Neural cell (in vitro differentiated cells): ENCODE measurements around the gene MAN1B1. TPM values are rescaled to one million over a fixed set of nuclear protein-coding genes. Genes with fewer than 3 reads are reported as not detected.

Experiments used
- H2AFZ ChIP-seq: fragments of 200-600, 300-800 bp; sonication (generic), shearing (Covaris generic); 2 replicates; pipeline ENCODE4 v1.6.0; 2014; ENCODE audit warnings: low read depth, mild to moderate bottlenecking, antibody characterized with exemption, low read length, moderate library complexity
- H3F3A ChIP-seq: fragments of 200-600 bp; shearing (Covaris generic); 2 replicates; pipeline ENCODE4 v1.6.1; 2016; ENCODE audit warnings: mild to moderate bottlenecking, moderate library complexity, mixed read lengths, antibody characterized with exemption, low read length; ENCODE audit not compliant: insufficient read depth, poor library complexity, severe bottlenecking
- H3K27ac ChIP-seq: fragments of 200-600, 300-800 bp; sonication (generic), shearing (Covaris generic); 2 replicates; pipeline ENCODE4 v1.5.1; 2014; ENCODE audit warnings: mild to moderate bottlenecking, low read length, moderate library complexity
- H3K27me3 ChIP-seq: fragments of 300-800, 200-600 bp; sonication (generic), shearing (Covaris generic); 2 replicates; pipeline ENCODE4 v1.6.0; 2014; ENCODE audit warnings: mild to moderate bottlenecking, low read depth, low read length, moderate library complexity; ENCODE audit not compliant: insufficient read depth
- H3K36me3 ChIP-seq: fragments of 300-800, 200-600 bp; sonication (generic), shearing (Covaris generic); 2 replicates; pipeline ENCODE4 v1.5.1; 2014; ENCODE audit warnings: mild to moderate bottlenecking, antibody characterized with exemption, low read length, moderate library complexity; ENCODE audit not compliant: insufficient read depth
- H3K4me2 ChIP-seq: fragments of 300-800, 200-600 bp; sonication (generic), shearing (Covaris generic); 2 replicates; pipeline ENCODE4 v1.6.0; 2014; ENCODE audit warnings: mild to moderate bottlenecking, low read length
- H3K4me3 ChIP-seq: fragments of 300-800, 200-600 bp; sonication (generic), shearing (Covaris generic); 2 replicates; pipeline ENCODE4 v1.5.1; 2014; ENCODE audit warnings: mild to moderate bottlenecking, low read length, moderate library complexity
- H3K79me2 ChIP-seq: fragments of 200-600 bp; shearing (Covaris generic); replicated peaks from 2 replicates; pipeline ENCODE4 v1.6.0; 2014; ENCODE audit warnings: mild to moderate bottlenecking, low read length, moderate library complexity; ENCODE audit not compliant: insufficient read depth
- H3K9ac ChIP-seq: fragments of 300-800, 200-600 bp; sonication (generic), shearing (Covaris generic); 2 replicates; pipeline ENCODE4 v1.6.1; 2016; ENCODE audit warnings: mild to moderate bottlenecking, low read length, mixed read lengths
- H3K9me2 ChIP-seq: fragments of 200-600 bp; shearing (Covaris generic); 2 replicates; pipeline ENCODE4 v1.6.1; 2016; ENCODE audit warnings: mild to moderate bottlenecking, low read length, mixed read lengths; ENCODE audit not compliant: insufficient read depth
- H3K9me3 ChIP-seq: fragments of 200-600, 300-800 bp; sonication (generic), shearing (Covaris generic); 2 replicates; pipeline ENCODE4 v1.6.1; 2016; ENCODE audit warnings: mild to moderate bottlenecking, mixed run types, low read length, moderate library complexity, mixed read lengths
- H4K20me1 ChIP-seq: fragments of 200-600 bp; shearing (Covaris generic); 2 replicates; pipeline ENCODE4 v1.6.1; 2016; ENCODE audit warnings: mild to moderate bottlenecking, mixed run types; ENCODE audit not compliant: insufficient read depth
- CTCF ChIP-seq: fragments of 450-650 bp; IDR thresholded peaks from 2 replicates; pipeline ENCODE4 v1.5.1; 2014; ENCODE audit warnings: antibody characterized with exemption, mild to moderate bottlenecking, moderate library complexity; ENCODE audit not compliant: poor library complexity, severe bottlenecking
- EP300 ChIP-seq: fragments of 450-650 bp; conservative IDR thresholded peaks from 2 replicates; pipeline ENCODE4 v1.6.1; 2014; ENCODE audit warnings: antibody characterized with exemption, mild to moderate bottlenecking, moderate library complexity; ENCODE audit not compliant: poor library complexity, severe bottlenecking
- EZH2 ChIP-seq: fragments of 200-600, 300-800 bp; shearing (Covaris generic), sonication (generic); IDR thresholded peaks from 2 replicates; pipeline ENCODE4 v1.6.1; 2014; ENCODE audit warnings: antibody characterized with exemption, low read length, borderline replicate concordance, mild to moderate bottlenecking; ENCODE audit not compliant: insufficient read depth, poor library complexity, severe bottlenecking
- MXI1 ChIP-seq: fragments of 450-650 bp; conservative IDR thresholded peaks from 2 replicates; pipeline ENCODE4 v1.6.1; 2014; ENCODE audit warnings: antibody characterized with exemption, mild to moderate bottlenecking; ENCODE audit not compliant: poor library complexity, severe bottlenecking
- POLR2AphosphoS5 ChIP-seq: IDR thresholded peaks from 2 replicates; pipeline ENCODE4 v1.6.1; 2012
- RAD21 ChIP-seq: fragments of 450-650 bp; conservative IDR thresholded peaks from 2 replicates; pipeline ENCODE4 v1.6.1; 2014; ENCODE audit warnings: antibody characterized with exemption, mild to moderate bottlenecking, moderate library complexity
- REST ChIP-seq: IDR thresholded peaks from 2 replicates; pipeline ENCODE4 v1.6.1; 2012; ENCODE audit warnings: borderline replicate concordance
- SMC3 ChIP-seq: fragments of 450-650 bp; conservative IDR thresholded peaks from 2 replicates; pipeline ENCODE4 v1.6.1; 2014; ENCODE audit warnings: antibody characterized with exemption, mild to moderate bottlenecking, moderate library complexity; ENCODE audit not compliant: poor library complexity
- TAF1 ChIP-seq: IDR thresholded peaks from 2 replicates; pipeline ENCODE4 v1.6.1; 2012; ENCODE audit warnings: low read depth
- polyA plus RNA-seq: library from polyadenylated mRNA; depleted of rRNA; stranded (reverse); fragments of >200 nt; gene quantifications from 2 replicates; pipeline ENCODE4 v1.2.3, GENCODE V29; 2014

Gene MAN1B1
- polyA plus RNA-seq, 1 donor from 2014 or later = 72.0 TPM

DNA sequence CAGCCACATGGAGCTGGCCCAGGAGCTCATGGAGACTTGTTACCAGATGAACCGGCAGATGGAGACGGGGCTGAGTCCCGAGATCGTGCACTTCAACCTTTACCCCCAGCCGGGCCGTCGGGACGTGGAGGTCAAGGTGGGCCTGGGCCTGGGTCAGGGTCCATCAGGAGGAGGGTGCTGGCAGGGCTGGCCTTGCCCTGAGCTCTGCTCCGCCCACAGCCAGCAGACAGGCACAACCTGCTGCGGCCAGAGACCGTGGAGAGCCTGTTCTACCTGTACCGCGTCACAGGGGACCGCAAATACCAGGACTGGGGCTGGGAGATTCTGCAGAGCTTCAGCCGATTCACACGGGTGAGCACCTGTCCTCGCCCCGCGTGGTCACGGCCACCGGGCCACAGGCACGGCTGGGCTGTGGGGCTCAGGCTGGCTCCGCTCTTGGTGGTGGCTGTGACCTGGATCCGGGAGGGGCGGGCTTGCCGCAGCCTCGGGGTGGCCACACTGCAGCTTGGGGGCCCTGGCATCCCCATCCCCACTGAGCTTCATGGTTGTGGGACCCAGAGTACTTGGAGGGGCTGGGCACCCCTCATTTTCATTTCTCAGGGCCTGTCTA is 20.6 kb downstream of the MAN1B1 start:
- no peak overlapping the region for H3K4me3 ChIP-seq
- H3K36me3 ChIP-seq = peaks cover 4% of the 10 kb centered on the region
- no peaks in the 10 kb centered on the region for H3K9me2 ChIP-seq
- TF ChIP-seq REST (no peak), SMC3 (no peak), POLR2AphosphoS5 (no peak), EZH2 (no peak), TAF1 (no peak), MXI1 (no peak), CTCF (no peak)
- H3K79me2 ChIP-seq = no peaks in the 10 kb centered on the region
- no peak overlapping the region for H3K27ac ChIP-seq
- H2AFZ ChIP-seq = no peak overlapping the region
- H4K20me1 ChIP-seq = no peaks in the 10 kb centered on the region
- H3K4me2 ChIP-seq = no peak overlapping the region
- no peak overlapping the region for H3K9ac ChIP-seq
- no peaks in the 10 kb centered on the region for H3K27me3 ChIP-seq
- no peaks in the 10 kb centered on the region for H3F3A ChIP-seq
- no peaks in the 10 kb centered on the region for H3K9me3 ChIP-seq

DNA sequence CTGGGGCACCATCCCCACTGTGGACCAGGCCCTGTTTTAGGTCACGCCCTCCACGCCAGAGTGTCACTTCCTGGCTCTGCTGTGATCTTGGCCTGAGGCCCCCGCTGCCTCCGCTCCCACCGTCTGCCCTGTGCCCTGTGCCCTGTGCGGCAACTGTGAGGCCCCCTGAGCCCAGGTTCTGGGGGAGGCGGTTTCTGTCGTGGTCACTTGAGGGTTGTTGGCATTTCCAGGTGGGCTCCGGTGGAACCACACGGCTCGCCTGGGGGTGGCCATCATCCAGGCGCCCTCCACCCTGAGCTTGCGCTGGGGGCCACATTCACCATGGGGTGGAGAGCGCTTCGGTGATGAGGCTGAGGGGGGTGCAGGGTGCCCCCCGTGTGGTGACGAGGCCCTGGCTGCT is 21.2 kb downstream of the MAN1B1 start:
- no peak overlapping the region for H3K27ac ChIP-seq
- H3K9ac ChIP-seq = no peak overlapping the region
- H3K4me2 ChIP-seq = no peak overlapping the region
- no peaks in the 10 kb centered on the region for H3K79me2 ChIP-seq
- no peaks in the 10 kb centered on the region for H3K27me3 ChIP-seq
- no peak overlapping the region for H3K4me3 ChIP-seq
- no peak for TF ChIP-seq SMC3
- no peak for TF ChIP-seq RAD21
- no peak for TF ChIP-seq CTCF
- no peak for TF ChIP-seq EP300
- TF ChIP-seq TAF1 = no peak
- TF ChIP-seq EZH2 = no peak
- TF ChIP-seq POLR2AphosphoS5 = no peak
- TF ChIP-seq REST = no peak
- no peak for TF ChIP-seq MXI1
- no peaks in the 10 kb centered on the region for H4K20me1 ChIP-seq
- H3K9me3 ChIP-seq = no peaks in the 10 kb centered on the region
- H2AFZ ChIP-seq = no peak overlapping the region
- H3K36me3 ChIP-seq = no peaks in the 10 kb centered on the region
- no peaks in the 10 kb centered on the region for H3K9me2 ChIP-seq
- no peaks in the 10 kb centered on the region for H3F3A ChIP-seq
